Measurements from ENCODE around the gene FGF1.

The FGF1 gene

DNA sequence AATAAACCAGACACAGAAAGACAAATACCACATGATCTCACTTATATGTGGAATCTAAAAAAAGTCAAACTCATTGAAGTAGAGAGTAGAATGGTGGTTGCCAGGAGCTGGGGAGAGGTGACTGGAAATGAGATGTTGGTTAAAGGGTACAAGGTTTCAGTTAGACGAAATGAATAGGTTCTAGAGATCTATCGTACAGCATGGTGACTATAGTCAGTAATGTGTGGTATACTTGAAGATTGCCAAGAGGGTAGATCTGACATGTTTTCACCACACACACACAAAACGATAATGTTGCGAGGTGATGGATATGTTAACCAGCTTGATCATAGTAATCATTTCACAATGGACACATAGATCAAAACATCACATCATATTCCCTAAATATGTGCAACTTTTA lies 46.4 kb downstream of the FGF1 start:
- POLR2A ChIA-PET, result no interaction called here
- TF ChIP-seq SUZ12 (IDR thresholded peaks at IDR 0.05) (no peak), HDGF (IDR thresholded peaks at IDR 0.05; ENCODE audit: borderline replicate concordance) (no peak), ELF4 (IDR thresholded peaks at IDR 0.05) (no peak), FOXA1 (IDR thresholded peaks at IDR 0.05) (no peak), PKNOX1 (IDR thresholded peaks at IDR 0.05) (no peak), TARDBP (IDR thresholded peaks at IDR 0.05) (no peak), SP1 (IDR thresholded peaks at IDR 0.05) (no peak), BHLHE40 (IDR thresholded peaks at IDR 0.05; ENCODE audit: borderline replicate concordance) (no peak), ZNF384 (IDR thresholded peaks at IDR 0.05) (no peak), LEF1 (IDR thresholded peaks at IDR 0.05; ENCODE audit: borderline replicate concordance) (no peak), L3MBTL2 (conservative IDR thresholded peaks at IDR 0.05) (no peak), FOXM1 (IDR thresholded peaks at IDR 0.05; ENCODE audit: borderline replicate concordance) (no peak), FOXK2 (IDR thresholded peaks at IDR 0.05) (no peak), NFRKB (IDR thresholded peaks at IDR 0.05) (no peak)
- no peak for DNase-seq (ENCODE audit: extremely low spot score)
- CTCF ChIA-PET, result interaction anchor here (0.6 to 1.7 kb wide), 2 partner anchors 16 to 74 kb away, joined by 3 read pairs; no protein-coding TSS in a partner anchor

GRCh38 chr5:142637871-142638270 lies 48.0 kb downstream of the FGF1 start:
- ChIA-PET POLR2A (no interaction called here), CTCF (no interaction called here)
- TF ChIP-seq PKNOX1 (IDR thresholded peaks at IDR 0.05), result no peak
- TF ChIP-seq LEF1 (IDR thresholded peaks at IDR 0.05; ENCODE audit: borderline replicate concordance), result no peak
- TF ChIP-seq HDGF (IDR thresholded peaks at IDR 0.05; ENCODE audit: borderline replicate concordance), result no peak
- no peak for DNase-seq (ENCODE audit: extremely low spot score)

GRCh38 chr5:142636698-142637324 lies 49.1 kb downstream of the FGF1 start:
- TF ChIP-seq FOXM1 (IDR thresholded peaks at IDR 0.05; ENCODE audit: borderline replicate concordance), result no peak
- ChIA-PET POLR2A (no interaction called here), CTCF (interaction anchor here (1.2 to 1.7 kb wide), 2 partner anchors 18 to 50 kb away, joined by 3 to 9 read pairs; no protein-coding TSS in a partner anchor)

DNA sequence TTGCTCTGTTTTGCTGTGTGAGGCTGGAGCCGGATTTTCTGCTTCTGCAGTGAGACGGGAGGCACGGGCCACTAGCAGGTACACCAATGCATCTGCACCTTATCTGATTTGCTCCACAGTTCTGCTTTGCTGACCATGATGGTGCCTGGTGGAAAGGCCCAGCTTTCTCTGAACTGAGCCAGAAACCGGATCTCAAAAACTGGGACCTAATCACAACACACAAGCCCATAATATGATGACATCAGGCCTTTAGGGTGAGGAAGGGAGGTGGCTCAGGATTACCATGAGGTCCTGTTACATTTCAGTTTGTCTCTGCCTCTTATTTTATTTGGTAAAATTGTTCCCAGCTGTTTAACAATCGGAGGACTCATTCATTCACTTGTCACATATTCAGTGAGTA lies 49.8 kb downstream of the FGF1 start:
- no peak for DNase-seq (ENCODE audit: extremely low spot score)
- TF ChIP-seq HDGF (IDR thresholded peaks at IDR 0.05; ENCODE audit: borderline replicate concordance) (no peak), LEF1 (IDR thresholded peaks at IDR 0.05; ENCODE audit: borderline replicate concordance) (no peak), TARDBP (IDR thresholded peaks at IDR 0.05) (no peak), ZNF384 (IDR thresholded peaks at IDR 0.05) (no peak), FOXK2 (IDR thresholded peaks at IDR 0.05) (no peak), SUZ12 (IDR thresholded peaks at IDR 0.05) (no peak), PKNOX1 (IDR thresholded peaks at IDR 0.05) (no peak), SP1 (IDR thresholded peaks at IDR 0.05) (no peak), FOXA1 (IDR thresholded peaks at IDR 0.05) (no peak), ELF4 (IDR thresholded peaks at IDR 0.05) (no peak)
- ChIA-PET CTCF (interaction anchor here (1.2 to 1.7 kb wide), 2 partner anchors 19 to 49 kb away, joined by 3 to 9 read pairs; no protein-coding TSS in a partner anchor), POLR2A (no interaction called here)

More at GRCh38 chr5:142636698-142637324, 49.1 kb downstream of the FGF1 start:
- DNase-seq (ENCODE audit: extremely low spot score), result no peak

DNA sequence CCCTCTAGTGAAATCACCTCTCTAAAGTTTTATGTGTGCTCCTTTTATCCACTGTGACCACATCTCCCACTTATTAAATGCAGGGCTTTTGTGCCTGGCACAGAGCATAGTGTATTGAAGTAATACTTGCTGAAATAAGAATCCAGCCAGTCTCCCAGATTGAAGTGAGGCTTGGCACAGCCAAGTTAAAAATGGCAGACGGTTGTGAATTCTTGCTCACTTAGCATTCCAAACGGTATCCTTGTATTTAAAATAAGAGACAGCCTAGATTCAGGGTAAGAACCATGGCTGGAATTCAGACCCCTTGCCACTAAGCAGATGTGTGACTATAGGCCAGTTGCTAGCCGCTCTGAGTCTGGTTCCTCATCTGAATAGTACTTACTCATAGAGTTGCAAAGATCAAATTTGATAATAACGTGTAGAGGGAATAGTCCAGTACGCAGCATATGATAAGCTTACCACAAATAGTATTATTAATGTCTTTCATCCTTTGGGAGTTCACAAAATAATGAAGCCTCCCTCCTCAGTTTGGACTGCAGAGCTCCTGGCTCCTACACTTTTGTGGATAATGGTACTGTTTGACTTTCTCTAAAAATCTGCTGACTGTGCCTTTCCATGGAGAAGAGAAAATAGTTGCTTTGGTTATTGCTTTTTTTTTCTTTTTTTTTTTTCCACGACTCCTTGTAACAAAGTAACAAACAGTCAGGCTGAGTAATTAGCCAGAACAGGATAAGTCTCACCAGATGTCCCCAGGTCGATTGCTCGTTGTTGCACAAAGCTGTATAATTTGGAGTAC lies 51.5 kb downstream of the FGF1 start:
- POLR2A ChIA-PET, result no interaction called here
- no peak for TF ChIP-seq CTBP1 (IDR thresholded peaks at IDR 0.05; ENCODE audit: borderline replicate concordance)
- TF ChIP-seq NFRKB (IDR thresholded peaks at IDR 0.05), result no peak
- TF ChIP-seq ELF4 (IDR thresholded peaks at IDR 0.05), result no peak
- no peak for TF ChIP-seq FOXA1 (IDR thresholded peaks at IDR 0.05)
- CTCF ChIA-PET, result interaction anchor here (0.6 to 0.7 kb wide), 2 partner anchors 16 to 449 kb away, joined by 3 to 4 read pairs; no protein-coding TSS in a partner anchor
- DNase-seq (ENCODE audit: extremely low spot score), result no peak

- CTCF ChIA-PET, result interaction anchor here (0.6 to 1.4 kb wide), 2 partner anchors 24 to 1396 kb away, joined by 4 to 5 read pairs; no protein-coding TSS in a partner anchor
- no peak for TF ChIP-seq FOXA1 (IDR thresholded peaks at IDR 0.05)
- TF ChIP-seq SUZ12 (IDR thresholded peaks at IDR 0.05), result no peak
- TF ChIP-seq FOXK2 (IDR thresholded peaks at IDR 0.05), result no peak
- TF ChIP-seq LEF1 (IDR thresholded peaks at IDR 0.05; ENCODE audit: borderline replicate concordance), result no peak
- no peak for TF ChIP-seq PKNOX1 (IDR thresholded peaks at IDR 0.05)
- TF ChIP-seq L3MBTL2 (conservative IDR thresholded peaks at IDR 0.05), result no peak
- no peak for TF ChIP-seq FOXM1 (IDR thresholded peaks at IDR 0.05; ENCODE audit: borderline replicate concordance)
- TF ChIP-seq ZNF384 (IDR thresholded peaks at IDR 0.05), result no peak
- TF ChIP-seq ARNT (IDR thresholded peaks at IDR 0.05), result no peak
- TF ChIP-seq TARDBP (IDR thresholded peaks at IDR 0.05), result no peak
- TF ChIP-seq BHLHE40 (IDR thresholded peaks at IDR 0.05; ENCODE audit: borderline replicate concordance), result no peak
- no peak for TF ChIP-seq ELF4 (IDR thresholded peaks at IDR 0.05)
- TF ChIP-seq SP1 (IDR thresholded peaks at IDR 0.05), result no peak
- TF ChIP-seq NFRKB (IDR thresholded peaks at IDR 0.05), result no peak
- no peak for DNase-seq (ENCODE audit: extremely low spot score)
- POLR2A ChIA-PET, result no interaction called here
Measured at GRCh38 chr5:142630927-142631539, 54.9 kb downstream of the FGF1 start.
